Measurements from ENCODE around the gene PLCZ1.

GRCh38 chr12:18651525-18651924, 86.3 kb downstream of the PLCZ1 start:
- no peak for TF ChIP-seq POLR2A (IDR thresholded peaks at IDR 0.05; ENCODE audit: extremely low read depth, insufficient read length)
- TF ChIP-seq MYC (IDR thresholded peaks at IDR 0.05; ENCODE audit: low read depth, low read length), result no peak
- TF ChIP-seq CTCF (IDR thresholded peaks at IDR 0.05; ENCODE audit: low read depth, low read length), result no peak
- no peak for TF ChIP-seq MAX (IDR thresholded peaks at IDR 0.05; ENCODE audit: low read depth, low read length)

Measured in NB4 (cell line).